KG1 (cell line): ENCODE data around the gene TNFAIP1.

Experiments
- DNase-seq: peaks from one replicate; lab custom pipeline; 2025; lab: John Stamatoyannopoulos, UW

TNFAIP1 gene

DNA sequence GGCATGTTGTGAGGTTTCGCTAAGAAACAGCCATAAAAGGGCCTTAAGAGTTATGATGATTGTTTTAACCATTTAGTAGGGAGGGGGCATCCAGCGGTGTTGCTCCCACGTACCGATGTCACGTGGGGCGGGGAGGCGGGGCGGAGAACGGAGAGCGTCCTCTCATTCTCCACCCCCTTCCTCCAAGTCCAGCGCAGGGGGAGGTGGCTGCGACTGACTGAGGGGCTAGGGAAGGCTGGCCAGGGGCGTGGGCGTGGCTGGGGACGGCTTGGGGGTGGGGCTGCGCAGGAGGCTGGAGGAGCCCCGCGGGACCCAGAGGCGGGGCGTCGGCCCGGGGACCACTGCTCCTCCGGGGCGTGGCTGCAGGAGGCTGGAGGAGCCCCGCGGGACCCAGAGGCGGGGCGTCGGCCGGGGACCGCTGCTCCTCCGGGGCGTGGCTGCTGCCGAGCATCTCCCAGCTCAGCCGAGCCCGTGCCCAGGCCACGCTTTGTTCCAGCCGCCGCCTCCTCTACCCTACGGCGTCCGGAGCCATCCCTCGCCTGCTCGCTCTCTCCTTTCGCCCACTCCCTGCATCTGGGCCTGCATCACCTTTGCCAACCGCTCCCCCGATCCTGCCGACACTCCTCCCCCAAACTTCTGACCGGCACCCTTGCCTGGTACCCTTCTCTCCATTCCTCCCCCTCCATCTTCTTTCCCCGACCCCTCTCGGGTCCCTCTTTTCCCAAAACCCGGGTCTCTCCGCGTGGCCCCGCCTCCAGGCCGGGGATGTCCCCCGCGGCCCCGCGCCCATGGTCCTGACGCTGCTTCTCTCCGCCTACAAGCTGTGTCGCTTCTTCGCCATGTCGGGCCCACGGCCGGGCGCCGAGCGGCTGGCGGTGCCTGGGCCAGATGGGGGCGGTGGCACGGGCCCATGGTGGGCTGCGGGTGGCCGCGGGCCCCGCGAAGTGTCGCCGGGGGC is 36.0 kb downstream of the TNFAIP1 start, which contains the start of gene SARM1:
TSS of gene SARM1 (plus strand) at position 450 of the 958 bp plus-strand sequence. CDS start at position 789, 339 bp downstream.
- no peak for DNase-seq

DNA sequence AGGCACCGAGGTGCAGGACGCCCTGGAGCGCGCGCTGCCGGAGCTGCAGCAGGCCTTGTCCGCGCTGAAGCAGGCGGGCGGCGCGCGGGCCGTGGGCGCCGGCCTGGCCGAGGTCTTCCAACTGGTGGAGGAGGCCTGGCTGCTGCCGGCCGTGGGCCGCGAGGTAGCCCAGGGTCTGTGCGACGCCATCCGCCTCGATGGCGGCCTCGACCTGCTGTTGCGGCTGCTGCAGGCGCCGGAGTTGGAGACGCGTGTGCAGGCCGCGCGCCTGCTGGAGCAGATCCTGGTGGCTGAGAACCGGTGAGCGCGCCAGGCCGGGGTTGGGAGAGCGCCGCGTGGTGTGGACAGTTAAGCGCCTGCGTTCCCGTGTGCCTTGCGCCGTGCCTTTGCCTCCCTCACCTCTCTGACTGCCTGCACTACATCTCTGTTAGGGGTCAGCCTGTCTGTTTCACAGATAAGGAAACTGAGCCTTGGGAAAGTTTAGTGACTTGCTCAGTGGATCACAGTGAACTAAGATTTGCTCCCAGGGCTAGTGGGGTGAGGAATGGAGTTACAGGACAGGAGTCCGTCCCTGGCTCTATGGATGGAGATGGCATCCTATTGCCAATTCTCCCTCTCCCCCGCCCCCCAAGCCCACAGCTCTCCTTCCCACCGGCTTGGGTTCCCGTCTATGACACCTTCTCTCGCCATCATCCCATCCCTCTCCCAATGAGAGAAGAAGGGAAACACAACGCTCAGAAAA is 36.8 kb downstream of the TNFAIP1 start:
- no peak for DNase-seq

- DNase-seq: no peak
Observed at GRCh38 chr17:28372945-28373274, 37.3 kb downstream of the TNFAIP1 start.

GRCh38 chr17:28379814-28380801 is 44.5 kb downstream of the TNFAIP1 start:
- DNase-seq: no peak

DNA sequence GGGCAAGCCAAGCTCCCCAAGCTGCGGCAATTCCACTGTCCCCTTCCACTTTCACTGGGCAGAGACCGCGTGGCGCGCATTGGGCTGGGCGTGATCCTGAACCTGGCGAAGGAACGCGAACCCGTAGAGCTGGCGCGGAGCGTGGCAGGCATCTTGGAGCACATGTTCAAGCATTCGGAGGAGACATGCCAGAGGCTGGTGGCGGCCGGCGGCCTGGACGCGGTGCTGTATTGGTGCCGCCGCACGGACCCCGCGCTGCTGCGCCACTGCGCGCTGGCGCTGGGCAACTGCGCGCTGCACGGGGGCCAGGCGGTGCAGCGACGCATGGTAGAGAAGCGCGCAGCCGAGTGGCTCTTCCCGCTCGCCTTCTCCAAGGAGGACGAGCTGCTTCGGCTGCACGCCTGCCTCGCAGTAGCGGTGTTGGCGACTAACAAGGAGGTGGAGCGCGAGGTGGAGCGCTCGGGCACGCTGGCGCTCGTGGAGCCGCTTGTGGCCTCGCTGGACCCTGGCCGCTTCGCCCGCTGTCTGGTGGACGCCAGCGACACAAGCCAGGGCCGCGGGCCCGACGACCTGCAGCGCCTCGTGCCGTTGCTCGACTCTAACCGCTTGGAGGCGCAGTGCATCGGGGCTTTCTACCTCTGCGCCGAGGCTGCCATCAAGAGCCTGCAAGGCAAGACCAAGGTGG is 45.7 kb downstream of the TNFAIP1 start:
- DNase-seq: no peak

DNA sequence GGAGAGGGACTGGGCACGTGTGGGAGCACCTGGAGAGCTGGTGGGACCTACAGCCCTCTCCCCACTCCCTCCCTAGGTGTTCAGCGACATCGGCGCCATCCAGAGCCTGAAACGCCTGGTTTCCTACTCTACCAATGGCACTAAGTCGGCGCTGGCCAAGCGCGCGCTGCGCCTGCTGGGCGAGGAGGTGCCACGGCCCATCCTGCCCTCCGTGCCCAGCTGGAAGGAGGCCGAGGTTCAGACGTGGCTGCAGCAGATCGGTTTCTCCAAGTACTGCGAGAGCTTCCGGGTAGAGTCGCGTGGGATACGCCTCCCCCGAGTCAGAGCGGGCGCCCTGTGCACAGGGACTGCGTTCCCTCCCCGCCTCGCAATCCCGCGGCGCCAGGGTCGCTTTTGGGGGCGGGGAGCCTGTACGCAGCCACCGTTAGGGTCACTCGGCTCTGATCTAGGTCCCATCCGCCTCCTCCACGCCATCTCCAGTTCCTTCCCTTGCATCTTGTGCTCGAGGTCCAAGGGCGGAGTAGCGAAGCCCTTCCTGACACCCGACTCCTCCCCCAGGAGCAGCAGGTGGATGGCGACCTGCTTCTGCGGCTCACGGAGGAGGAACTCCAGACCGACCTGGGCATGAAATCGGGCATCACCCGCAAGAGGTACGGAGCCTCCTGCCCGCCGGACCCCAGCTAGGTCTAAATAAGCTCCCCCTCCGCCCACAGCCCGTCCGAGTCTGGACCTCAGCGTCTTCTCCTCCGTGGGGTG is 48.9 kb downstream of the TNFAIP1 start:
- DNase-seq: no peak

DNA sequence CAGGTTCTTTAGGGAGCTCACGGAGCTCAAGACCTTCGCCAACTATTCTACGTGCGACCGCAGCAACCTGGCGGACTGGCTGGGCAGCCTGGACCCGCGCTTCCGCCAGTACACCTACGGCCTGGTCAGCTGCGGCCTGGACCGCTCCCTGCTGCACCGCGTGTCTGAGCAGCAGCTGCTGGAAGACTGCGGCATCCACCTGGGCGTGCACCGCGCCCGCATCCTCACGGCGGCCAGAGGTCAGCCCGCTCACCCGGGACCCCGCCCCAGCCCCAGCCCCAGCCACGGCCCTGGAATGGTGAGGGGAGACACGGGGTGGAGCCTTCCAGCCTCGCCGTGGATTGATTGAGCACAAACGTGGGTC is 49.5 kb downstream of the TNFAIP1 start:
- DNase-seq: no peak

- DNase-seq: no peak
Observed at GRCh38 chr17:28385406-28385805, 49.8 kb downstream of the TNFAIP1 start.

- DNase-seq: no peak
Observed at GRCh38 chr17:28386391-28386790, 50.8 kb downstream of the TNFAIP1 start.

- DNase-seq: no peak
Observed at GRCh38 chr17:28388106-28388505, 52.5 kb downstream of the TNFAIP1 start.

GRCh38 chr17:28390141-28390540 is 54.6 kb downstream of the TNFAIP1 start:
- DNase-seq: no peak

DNA sequence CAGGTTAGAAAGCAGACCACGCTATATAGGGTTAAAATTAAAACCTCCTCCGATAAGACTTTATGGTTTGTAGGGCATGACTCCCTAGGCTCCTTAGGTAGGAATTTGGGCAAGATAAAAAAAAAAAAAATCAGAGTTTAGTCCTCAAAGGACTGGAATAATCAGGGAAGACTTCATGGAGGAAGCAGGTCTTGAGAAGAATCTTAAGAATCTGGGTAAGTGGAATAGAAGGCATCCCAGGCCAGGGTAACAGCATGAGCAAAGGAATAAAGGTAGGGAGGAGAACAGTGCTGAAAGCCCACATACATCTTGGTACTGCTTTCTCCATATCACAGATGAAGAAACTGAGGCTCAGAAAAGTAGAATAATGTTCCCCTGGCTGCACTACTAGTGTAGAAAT is 55.0 kb downstream of the TNFAIP1 start:
- no peak for DNase-seq

DNA sequence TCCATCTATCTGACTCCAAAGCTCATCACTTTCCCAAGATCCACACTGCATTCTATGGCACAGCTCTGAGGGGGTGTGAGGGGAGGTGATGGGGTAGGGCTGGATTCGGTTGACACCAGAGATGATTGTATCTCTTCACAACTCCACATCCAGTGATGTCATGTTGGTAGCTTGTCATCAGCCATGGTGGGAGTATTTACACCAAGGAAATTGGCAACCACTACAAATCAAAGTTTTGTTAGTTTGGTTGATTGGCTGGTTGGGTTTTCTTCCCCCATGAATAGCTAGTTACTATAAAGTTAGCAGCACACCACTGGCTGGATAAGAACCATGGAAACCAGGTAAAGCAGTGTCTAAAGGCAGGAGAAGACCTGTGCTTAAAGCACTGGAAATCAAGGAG is 55.4 kb downstream of the TNFAIP1 start:
- DNase-seq: no peak

GRCh38 chr17:28391401-28391800 is 55.8 kb downstream of the TNFAIP1 start:
- DNase-seq: no peak

GRCh38 chr17:28392491-28392890 is 56.9 kb downstream of the TNFAIP1 start:
- no peak for DNase-seq

DNA sequence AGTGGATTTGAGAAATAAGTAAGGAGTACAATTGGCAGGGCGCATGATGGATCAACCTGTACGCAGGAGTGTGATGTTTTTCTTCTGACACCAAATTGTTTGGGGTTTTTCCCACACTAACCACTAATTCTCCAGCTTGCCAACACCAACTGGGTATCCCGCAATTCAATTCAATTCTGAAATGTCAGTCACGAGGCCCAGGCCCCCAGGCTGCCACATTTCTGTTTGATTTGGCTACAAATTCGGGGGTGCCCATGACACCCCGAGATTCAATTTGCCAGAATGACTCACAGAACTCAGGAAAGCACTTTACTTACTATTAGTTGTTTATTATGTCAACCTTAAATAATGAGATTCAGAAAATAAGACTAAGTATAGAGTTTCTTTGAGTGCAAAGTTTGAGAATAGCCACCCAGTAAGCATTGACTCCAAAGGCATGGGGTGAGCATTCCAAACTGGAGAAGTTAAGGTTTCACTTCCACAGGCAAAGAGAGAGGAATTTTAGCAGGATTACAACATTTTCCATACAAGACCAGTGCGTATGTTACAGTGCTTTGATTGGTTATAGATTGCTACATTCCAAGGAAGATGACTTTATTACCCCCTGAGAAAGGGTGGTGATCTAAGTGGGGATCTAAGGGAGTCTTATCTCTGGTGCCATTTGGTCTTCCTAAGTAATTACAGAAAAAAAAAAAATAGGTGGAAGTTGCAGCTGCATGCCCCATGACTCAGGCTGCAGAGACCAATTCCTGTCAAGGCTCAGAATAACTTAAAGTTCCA is 59.0 kb downstream of the TNFAIP1 start:
- DNase-seq: no peak

DNA sequence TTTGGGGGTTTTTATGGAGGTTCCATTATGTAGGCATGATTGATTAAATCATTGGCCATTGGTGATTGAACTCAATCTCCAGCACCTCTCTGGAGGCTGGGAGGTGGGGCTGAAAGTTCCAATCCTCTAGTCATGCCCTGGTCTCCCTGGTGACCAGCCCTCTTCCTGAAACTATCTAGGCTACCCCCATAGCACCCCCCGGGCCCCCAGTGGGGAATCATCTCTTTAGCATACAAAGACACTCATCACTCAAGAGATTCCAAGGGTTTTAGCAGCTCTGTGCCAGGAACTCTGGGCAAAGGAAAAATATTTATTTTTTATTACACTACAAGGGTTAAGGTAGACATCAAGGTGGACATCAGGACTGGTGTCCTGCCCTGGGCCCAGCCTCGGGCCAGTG is 59.9 kb downstream of the TNFAIP1 start:
- DNase-seq: no peak

GRCh38 chr17:28395968-28396367 is 60.4 kb downstream of the TNFAIP1 start:
- no peak for DNase-seq
